NCI-H146 treated with DMSO at 0.1 percent for 48 hours (cell line): ENCODE data around the gene PRAF2.

Experiments used
- DNase-seq: peaks from one replicate; lab custom pipeline; 2025; ENCODE audit not compliant: unreplicated experiment; lab: John Stamatoyannopoulos, UW

Gene PRAF2, protein sequence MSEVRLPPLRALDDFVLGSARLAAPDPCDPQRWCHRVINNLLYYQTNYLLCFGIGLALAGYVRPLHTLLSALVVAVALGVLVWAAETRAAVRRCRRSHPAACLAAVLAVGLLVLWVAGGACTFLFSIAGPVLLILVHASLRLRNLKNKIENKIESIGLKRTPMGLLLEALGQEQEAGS

DNA sequence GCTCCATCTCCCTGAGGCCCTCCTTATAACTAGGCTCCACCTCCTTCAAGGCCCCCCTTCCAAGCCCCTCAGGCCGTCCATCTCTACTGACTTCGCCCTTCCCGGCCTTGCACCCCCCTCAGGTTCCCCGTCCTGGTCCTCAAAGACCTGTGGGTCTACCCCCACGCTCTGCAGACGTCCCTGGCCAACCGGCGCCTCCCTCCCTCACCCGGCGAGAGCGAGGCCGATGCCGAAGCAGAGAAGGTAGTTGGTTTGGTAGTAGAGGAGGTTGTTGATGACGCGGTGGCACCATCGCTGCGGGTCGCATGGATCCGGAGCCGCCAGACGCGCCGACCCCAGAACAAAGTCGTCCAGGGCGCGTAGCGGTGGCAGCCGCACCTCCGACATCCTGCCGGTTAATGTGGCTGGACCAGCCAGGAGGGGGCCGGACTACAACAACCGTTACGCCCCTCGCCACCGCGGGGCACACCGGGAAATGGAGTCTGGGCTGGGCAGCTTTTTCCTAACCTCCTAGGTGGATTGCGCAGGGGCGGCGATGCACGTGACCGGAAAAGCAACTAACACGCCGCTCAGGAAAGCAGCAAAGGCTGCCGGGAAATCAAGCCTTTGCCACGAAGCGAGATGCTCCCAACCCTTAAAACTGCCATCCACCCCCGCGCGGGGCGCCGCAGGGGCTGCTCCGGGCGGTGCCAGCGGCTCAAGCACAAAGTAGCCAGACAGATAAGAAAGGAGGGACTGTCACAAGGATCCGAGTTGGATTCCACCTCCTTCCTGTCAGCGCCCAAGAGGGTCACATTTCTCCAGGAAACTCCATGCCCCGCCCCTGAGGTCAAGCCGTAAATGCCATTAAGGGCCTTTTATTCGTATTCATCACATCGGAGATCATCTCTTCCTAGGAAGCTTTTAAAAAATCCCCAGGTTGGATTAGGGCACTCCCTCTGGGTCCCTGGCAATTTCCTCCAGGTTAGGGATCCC, at the start of gene PRAF2:
TSS of gene PRAF2 (minus strand) at position 402 of the 975 bp plus-strand sequence. CDS start at position 387, 15 bp downstream.
- peak; percentile 77 for DNase-seq

DNA sequence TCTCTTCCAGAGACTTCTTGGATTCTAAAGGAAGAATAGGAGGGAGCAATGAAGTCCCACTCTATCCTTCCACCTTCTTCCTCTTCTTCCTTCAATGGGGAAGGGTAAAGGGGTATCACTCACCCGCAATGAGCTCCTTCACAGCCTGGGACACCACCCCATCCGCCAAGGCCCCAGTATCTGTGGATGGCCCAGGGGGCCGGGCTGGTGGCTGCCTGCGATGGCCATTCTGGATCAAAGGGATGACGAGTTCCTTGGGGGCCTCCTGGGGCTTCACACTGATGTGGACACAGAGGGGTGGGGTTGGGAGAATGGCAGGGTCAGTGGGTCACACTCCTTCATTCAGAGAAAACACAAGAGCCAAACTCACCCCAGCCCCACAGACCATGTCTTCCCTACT, 48.7 kb upstream of the PRAF2 start:
- DNase-seq: no peak

DNA sequence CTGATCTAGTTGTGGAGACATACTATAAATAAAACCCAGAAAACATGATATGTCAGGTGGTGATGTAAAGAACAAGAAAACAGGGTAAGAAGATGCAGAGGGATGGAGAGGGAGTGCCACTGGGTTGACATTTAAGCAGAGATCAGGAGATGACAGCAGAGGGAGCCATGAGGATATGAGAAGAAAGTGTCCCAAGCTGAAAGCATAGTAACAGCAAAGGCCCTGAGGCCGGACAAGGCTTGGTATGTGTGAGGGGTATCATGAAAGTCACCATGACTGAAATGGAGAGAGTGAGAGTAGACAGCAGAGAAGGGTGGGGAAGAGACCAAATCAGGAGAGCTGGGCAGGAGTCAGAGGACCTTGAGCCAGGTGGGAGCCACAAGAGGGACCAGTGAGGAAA, 46.3 kb upstream of the PRAF2 start:
- no peak for DNase-seq

DNA sequence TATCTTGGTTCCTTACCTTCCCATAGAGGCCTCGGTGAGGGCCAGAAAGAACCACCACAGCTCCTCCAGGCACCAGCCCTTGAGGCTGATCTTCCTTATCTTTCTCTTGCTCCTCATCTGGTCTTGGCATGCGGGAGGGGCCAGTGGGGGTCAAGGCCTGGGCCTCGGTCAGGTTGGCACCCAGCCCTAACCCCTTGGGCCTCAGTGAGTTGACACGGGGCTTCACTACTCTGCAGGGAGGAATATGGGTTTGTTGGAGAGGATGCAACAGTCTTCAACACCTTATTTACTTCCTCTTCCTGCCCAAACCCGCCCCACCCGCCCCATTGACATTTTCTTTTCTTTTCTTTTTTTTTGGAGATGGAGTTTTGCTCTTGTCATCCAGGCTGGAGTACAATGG, 43.8 kb upstream of the PRAF2 start:
- DNase-seq: no peak

DNA sequence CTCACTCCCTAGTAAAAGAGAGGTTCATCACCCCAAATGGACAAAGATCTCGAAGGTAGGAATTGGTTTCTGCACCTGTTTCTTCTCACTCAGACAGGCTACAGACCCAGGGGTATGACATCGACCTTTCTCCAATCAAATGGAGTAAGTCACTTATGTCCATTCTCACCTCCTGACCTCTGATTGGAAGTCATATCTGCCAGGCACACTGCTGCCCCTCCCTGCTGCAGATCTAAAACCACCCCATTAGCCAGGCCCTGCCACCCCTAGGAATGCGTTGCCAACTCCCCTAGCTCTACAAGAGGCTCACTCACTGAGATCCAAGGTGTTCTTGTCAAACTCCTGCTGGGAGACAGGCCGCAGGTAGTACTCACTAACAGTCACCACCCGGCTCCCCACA, 42.9 kb upstream of the PRAF2 start:
- DNase-seq: no peak

DNA sequence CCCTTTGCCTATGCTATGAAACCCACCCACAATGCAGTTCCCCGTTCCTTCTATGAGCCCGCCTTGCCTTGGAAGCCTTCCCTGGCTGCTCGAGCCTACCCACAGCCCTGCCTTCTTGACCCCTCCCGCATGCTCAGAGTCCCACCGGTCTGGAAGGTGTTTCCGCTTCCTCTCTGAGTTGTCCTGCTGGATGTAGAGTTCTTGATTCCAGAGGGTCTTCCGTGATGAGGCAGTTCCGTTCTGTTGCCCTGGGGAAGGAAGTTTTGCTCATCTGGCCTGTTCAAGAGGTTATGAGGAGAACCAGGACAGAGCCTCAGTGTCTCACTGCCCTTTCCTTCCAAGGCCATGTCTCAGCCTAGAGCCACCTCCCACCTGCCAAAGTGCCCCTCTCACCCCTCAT, 42.3 kb upstream of the PRAF2 start:
- DNase-seq: no peak

DNA sequence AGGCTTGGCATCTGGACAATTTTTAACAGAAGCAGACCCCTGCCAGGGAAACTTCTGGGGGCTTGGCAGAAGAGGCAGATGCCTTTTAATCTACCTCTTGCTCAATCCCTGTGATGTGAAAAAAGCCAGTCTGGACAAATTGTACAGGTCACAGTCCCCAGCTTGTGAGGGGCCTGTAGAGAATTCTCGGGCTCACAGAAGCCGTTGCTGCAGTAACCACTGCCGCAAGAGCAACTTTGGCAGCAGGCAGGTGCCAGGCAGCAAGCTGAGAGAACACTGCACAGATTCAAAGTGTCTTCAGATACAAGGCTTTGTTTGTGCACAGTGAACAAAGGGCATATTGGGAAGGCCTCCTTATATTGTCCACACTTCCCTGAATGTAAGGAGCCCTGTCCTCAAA, 38.0 kb upstream of the PRAF2 start:
- DNase-seq: no peak

DNA sequence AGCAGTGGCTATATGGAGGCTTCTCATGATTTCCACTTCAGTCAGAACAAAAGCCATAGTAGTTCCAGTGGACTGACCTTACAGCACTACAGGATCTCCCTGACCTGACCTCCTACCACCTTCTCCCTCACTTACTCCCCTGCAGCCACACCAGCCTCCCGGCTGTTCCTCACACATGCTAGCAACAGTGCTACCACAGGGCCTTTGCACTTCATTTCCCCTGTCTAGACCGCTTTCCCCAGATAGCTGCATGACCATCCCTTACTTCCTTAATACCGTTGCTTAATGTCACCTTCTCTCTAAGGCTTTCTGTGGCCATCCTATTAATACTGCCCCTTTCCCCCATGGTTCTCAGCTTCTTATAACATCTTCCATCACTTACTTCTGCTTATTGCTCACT, 36.6 kb upstream of the PRAF2 start:
- DNase-seq: no peak

DNA sequence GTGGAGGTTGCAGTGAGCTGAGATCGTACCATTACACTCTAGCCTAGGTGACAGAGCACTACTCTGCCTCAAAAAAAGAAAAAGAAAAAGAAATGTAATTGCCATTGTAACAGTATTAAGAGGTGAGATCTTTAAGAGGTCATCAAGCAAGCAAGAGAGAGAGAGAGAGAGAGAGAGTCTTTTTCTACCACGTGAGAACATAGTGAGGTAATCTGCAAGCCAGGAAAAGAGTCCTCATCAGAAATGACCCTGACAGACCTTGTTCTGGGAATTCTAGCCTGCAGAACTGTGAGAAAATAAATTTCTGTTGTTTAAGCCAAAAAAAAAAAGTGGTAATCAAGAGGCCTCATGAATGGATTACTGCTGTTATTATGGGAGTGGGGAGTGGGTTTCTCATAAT, 34.8 kb upstream of the PRAF2 start:
- DNase-seq: no peak

DNA sequence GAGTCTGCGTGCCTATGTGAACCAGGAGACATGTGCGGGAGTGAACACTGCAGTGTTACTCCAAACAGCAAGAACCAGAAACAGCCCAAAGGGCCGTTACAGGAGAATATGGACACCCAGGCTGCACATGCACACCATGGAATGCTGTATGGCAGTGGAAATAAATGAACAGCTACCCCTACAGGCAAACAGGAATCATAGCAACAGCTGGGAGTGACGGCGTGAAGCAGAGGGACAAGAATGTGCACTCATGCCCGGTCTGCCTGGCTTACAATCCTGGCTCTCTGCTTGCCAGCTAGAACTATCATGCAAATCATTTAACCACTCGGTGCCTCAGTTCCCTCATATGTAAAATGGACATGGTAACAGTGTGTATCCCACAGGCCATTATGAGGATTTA, 33.1 kb upstream of the PRAF2 start:
- no peak for DNase-seq

DNA sequence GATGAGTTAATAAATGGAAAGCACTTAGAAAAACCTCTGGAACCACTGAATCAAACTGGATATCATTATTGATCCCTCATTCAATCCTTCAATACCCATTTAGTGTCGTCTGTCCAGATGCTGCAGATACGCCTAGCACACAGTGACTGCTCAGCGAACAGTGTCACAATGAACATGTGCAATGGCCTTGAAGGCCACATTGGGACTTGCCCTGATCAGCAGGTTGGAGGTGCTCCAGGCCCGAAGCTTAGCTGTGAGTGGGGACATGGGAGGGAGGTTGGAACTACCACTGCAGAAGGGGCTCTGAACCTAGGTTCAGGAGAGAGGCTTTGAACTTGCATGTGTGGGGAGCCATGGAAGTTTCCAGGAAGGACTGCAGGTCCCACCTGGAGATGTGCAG, 32.5 kb upstream of the PRAF2 start:
- no peak for DNase-seq

DNA sequence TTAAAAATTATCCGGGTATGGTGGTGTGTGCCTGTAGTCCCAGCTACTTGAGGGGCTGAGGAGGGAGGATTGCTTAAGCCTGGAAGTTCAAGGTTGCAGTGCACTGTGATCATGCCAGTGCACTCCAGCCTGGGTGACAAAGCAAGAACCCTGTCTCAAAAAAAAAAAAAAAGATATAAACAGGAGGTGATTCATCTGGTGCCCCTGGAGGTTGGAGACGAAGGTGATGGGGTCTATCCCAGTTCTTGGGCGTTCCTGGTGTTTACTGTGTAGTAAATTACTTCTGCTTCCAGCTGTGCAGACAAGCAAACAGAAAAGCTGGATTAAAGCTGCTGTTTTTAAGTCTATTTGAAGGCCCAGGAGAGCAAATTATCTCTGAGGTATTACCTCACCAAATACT, 29.8 kb upstream of the PRAF2 start:
- DNase-seq: no peak

DNA sequence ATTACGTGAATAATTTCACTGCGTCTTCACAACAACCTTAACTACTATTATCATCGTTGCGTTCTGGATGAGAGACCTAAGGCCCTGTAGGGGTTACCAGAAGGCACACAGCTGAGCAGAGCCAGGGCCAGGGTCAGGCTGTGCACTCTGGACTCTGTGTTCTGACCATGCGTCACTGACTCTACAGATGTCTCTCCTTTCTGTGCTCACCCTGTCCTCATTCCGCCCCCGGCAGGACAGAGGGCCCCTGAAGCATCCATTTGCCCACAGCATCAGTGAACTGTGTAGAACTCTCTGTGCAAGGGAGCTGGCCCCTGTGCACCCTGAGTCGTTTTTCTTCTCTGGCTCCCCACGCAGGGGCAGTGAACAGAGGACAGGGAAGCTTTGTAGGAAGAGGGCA, 28.4 kb upstream of the PRAF2 start:
- DNase-seq: no peak

DNA sequence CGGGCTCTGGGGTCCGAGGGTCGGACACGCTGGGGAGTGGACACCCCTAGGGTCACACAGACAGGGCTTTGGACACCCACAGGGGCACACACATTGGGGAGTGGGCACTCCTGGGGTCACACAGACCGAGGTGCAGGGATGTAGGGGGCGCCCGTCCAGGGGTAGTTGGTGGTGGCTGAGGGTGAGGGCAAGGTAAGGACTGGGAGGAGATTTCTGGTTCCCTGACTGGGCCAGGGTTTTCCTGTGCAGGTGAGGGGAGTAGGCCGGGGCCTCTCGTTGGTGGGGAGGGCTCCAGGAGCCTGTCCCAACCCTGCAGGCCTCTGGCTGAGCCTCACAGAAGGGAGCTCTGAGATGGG, 27.8 kb upstream of the PRAF2 start:
- DNase-seq: no peak

DNA sequence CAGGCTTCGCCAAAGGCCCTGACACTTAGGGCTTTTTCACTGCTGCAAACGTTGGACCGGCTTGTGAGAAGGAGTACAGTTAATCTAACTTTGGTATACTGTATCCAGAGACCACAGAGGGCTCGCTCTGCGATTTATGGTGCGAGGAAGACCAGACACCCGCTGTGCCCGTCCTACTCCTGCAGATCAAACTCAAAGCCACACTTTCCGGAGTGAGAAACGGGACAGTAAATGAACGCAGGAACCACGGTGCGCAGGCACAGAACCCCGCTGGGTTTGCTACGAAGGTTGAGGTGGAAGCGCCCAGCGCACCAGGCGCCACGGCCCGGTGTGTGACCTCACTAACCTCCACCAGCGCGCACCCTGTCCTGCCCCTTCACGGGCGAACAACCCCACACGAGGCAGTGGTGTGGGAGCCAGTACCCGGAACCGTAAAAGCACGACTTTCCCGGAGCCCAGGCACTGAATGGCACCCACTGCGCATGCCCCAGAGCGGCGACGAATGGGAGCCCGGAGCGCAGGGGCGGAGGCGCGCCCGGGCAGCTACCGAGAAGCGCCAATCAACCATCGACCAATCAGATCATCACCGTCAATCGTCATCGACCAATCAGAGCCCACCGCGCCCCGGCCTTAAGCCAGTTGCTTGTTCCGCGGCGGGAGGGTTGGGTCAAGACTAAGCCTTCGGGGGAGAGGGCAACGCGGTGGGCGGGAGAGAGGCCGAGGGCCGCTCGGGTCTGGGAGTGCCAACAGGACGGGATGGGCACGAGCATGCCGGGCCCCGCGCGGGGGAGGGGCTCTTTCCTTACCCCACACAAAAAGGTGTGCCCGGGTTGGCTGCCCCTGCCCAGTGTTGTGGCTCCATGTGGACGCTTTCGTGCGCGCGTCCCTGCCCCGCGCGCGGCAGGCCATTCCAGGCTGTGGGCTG, 27.2 kb upstream of the PRAF2 start:
- peak; percentile 87 for DNase-seq

DNA sequence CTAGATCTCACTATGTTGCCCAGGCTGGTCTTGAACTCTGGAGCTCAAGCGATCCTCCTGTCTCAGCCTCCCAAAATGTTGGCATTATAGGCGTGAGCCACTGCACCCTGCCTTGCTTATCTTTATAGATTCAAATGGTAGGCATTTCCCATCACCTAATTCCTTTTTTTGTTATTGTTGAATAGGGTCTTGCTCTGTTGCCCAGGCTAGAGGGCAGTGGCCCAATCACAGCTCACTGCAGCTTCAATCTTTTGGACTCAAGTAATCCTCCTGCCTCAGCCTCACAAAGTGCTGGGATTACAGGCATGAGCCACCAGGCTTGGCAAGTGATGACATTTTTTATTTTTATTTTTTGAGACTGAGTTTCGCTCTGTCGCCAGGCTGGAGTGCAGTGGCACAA, 22.6 kb upstream of the PRAF2 start:
- DNase-seq: no peak

DNA sequence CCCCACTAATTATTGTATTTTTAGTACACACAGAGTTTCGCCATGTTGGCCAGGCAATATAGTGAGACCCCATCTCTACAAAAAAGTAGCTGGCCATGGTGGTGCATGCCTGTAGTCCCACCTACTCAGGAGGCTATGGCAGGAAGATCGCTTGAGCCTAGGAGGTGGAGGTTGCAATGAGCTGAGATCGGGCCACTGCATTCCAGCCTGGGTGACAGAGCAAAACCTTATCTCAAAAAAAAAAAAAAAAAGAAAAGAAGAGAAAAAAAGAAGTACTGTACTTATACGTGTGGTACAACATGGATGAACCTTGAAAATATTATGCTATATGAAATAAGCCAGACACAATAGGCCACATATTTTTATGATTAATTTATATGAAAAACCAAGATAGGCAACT, 15.8 kb upstream of the PRAF2 start:
- DNase-seq: no peak

DNA sequence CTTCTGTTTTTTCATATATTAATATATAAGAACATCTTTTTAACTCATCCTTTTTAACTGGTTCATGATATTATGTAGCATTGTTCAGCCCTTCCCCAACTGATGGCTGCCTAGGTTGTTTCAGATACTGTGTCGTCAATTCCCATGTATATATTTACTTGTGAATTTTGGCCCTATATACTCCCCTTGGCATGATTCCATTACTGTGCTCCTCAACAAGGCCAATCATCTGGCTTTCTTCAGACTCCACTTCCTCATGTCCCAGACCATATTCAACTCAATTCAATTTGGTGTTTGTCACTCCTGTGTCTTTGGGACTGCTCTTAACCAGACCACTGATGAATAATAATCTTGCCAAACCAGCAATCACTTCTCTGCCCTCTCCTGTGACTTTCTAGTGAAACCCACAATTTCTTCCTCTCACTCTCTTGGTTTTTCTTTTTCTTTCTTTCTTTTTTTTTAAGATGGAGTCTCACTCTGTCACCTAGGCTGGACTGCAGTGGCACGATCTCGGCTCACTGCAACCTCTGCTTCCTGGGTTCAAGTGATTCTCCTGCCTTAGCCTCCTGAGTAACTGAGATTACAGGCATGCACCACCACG, 8.6 kb upstream of the PRAF2 start:
- DNase-seq: no peak

DNA sequence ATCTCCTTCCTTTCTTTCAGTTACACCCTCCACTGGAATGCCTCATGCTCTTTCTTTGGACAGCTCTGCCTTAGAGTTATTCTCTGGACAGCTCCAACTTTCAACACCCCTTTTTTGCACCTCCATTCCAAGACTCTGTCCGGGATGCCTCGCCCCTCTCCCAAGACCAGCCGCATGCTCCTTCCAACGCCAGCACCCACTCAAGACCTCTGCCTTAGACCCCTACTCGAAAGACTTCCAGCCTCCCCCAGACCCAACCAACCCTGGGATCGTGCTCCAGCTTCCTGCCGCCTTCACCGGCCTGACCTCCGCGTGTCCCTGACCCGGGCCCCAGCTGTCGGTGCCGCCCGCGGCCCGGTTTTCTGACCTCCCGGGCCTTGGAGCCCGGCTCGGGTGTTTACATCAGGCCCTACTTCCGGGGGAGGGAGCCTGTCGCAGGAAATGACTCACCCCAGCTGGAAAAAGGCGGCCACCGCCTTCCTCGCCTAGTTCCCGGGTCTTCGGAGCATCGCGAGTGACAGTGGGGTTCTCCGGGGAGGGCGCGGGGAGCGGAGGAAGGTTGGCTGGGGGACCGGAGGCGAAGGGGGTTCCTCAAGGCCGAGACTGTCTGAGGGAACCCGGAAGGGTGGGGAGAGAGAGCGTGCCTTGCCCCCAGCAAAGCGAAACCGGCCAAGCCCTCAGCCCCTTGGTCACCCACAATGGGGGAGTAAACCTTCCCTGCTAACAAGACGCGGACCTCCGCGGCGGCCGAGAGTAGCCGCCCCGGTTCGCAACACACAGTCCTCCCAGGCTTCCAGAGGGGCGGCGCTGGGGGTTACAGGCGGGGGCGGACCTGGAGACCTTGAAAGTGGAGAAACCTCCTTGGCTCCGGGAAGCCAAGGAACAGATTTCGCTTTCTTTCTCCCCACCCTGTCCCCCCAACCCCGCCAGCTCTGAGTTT, 6.0 kb upstream of the PRAF2 start, which contains the start of gene WDR45:
TSS of gene WDR45 (minus strand) at position 399 of the 940 bp plus-strand sequence. CDS start 1,792 bp downstream, outside the sequence.
- peak; percentile 26 for DNase-seq

DNA sequence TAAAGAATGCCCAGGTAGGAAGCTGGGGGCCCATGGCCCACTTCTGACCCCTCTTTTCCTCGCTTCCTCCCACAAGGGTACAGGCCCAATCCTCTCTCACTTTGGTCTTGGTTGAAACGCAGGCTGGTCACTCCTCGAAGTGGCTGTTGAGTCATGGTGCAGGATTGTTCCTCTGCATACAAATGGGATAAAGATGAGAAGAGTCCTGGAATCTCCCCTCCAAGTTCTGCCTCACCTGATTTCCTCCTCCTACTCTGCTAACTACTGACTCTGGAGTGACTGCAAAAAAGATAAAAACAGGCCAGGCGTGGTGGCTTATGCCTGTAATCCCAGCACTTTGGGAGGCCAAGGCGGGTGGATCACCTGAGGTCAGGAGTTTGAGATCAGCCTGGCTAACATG, 4.1 kb upstream of the PRAF2 start:
- no peak for DNase-seq
